Inflammatory macrophage (primary cell): ENCODE results near the gene RAPGEF5.

Experiments
- DNase-seq, 2 donors: peaks; one replicate each; pipeline ENCODE4 v3.0.0-alpha.2; 2020 to 2022

Gene RAPGEF5

DNA sequence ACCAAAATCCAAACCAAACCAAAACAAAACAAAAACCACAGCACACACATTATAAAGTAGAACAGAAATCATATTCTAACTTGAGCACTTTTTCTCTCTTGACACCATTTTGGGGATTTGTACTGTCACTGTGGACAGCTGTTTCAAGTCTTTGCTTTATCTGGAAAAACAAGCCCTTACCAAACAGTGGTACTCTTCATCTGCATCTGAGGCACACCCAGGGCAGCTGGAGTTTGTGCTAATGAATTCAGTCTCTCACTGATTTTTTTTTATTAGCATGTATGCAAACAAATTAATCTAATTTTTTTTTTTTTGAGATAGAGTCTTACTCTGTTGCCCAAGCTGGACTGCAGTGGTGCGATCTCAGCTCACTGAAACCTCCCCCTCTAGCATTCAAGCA is 171.4 kb downstream of the RAPGEF5 start:
- no peak for DNase-seq

DNA sequence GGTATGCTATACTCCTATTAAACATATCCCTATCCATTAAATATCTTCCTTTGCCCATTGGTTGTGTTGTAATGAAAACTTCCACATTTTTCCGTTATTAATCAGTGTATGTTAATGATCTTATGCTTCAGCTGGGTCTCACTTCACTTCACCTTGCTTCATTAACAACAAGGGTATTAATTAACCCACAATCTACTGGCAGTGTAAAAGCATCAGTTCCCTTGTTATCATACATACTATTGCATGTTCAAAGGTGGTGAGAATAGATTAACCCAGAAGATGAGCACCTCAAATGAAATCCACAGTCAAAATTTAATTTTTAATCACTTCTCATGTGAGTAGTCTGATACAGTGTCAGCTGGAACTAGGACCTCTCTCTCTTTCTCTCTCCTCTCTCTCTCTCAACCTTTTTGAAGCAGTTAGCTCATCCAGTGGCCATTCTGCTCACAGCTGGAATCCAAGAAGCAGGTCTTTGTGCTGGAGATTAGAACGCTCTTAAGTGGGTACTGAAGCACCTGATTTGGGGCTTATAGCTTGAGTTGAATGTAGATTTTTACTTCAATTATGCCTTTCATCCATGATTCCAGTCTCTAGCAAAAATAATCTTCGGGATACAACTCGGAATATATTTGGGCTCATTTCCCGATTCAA is 172.3 kb downstream of the RAPGEF5 start:
- DNase-seq: no peak

DNA sequence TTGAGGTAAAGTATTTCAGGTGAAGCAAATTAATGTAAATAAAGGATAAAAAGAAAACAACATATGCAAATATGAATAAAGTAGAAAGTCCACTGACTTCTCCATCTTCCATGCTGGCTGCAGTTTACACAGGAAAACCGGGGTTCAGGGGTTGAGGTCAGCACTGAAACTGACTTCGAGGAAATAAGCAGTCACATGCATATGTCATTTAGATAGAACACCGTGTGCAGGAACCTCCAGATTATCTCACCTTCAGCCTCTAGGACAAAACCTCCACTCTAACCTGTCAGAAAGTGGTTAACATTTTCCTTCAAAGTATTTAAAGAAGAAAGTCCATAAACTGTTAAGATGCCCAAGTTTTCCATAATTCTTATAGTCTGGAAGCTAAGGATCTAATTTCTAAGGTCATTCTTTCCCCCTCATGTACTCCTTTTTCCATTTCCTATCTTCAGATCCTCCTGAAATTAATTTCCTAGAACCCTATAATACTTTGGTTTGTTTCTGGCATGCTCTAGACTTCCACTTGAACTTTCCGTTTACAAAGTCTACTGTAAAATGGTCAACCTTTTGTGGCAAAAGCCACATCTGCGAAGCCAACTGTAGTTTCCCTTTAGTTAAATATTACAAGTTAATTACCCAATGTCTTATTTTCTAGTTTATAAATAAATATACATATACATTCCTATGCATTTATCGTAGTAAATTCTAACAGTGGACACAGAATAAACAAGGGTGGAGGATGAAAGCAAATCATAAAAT is 173.3 kb downstream of the RAPGEF5 start:
- DNase-seq: no peak

DNA sequence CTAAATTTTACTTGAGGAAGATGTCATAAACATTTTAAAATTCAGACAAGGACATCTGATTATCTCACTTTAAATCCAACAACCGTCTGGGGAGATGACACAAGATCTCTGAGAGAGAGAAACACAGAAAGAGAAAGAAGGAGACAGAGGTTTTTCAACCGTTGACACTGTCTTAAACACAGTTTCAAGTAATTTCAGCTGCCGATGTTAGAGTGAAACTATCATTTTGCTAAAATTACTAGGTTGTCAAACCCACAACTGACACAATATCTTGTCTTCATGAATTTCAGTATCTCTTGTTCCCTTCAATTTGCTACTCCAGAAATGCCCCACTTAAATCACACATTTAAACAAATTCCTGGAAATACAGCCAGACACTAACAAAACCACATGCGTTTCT is 174.8 kb downstream of the RAPGEF5 start:
- no peak for DNase-seq

DNA sequence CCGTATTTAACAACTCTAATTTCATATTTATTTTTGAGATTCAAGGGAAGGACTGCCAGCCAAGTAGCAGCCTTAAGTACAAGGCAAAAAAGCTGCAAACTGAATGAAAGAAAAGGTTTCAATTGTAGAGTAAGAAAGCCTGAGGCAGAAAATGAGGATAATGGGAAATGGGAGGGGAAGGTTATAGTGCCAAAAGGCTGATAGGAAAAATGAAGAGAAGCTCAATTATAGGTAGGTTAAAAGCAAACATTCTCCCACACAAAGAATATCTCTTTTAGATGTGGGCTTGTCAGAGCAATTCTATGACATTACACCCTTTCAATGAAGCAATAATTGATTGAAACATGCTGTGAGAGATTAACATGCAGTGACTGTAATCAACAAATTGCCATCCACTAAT is 175.3 kb downstream of the RAPGEF5 start:
- DNase-seq: no peak

DNA sequence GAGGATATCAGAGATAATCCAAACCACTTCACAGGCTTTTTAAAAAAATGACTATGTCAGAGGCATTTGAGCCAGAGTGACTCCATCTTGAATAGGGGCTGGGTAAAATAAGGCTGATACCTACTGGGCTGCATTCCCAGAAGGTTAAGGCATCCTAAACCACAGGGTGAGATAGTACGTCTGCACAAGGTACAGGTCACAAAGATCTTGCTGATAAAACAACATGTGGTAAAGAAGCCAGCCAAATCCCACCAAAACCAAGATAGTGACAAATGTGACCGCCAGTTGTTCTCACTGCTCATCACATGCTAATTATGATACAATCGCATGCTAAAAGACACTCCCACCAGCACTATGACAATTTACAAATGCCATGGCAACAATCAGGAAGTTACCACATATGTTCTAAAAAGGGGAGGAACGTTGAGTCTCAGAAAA is 177.5 kb downstream of the RAPGEF5 start:
- DNase-seq: no peak

DNA sequence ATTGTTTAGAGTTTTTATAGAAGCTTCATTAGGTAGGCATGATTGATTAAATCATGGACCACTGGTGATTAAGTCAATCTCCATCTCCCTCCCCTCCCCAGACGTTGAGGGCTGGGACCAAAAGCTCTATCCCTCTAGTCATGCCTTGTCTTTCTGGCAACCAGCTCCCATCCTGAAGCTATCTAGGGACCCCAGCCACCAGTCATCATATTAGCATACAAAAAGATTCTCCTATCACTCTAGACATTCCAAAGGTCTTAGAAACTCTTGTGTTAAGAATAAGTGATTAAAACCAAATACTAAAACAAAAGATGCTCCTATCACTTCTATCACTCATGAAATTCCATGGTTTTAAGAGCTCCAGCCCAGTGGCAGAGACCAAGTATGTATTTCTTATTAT is 178.2 kb downstream of the RAPGEF5 start:
- DNase-seq: no peak

DNA sequence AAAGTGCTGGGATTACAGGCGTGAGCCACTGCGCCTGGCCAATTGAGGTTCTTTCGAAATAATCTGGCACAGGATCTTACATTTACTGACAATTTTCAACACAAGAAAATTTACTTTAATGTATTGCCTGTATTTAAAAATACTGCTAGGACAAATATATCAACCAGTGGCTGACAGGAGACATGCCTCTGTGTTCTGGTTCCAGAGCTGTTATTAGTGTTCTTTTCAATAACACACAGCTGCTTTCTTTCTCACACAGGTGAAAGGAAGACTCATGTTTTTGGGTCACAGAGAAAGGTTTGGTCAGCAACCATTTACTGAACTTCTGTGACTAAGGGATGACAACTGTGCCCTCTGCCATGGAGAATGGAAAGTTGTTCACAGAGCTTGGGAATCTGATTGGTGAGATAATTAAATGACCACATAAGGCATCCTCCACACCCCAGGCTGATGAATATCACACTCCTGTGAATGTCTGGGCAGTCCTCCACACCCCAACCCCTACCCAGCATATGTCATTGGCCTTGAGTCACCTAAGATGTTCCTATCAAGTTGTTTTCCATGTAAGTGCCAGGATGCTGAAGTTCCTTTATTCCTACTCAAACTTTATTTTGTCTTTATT is 180.1 kb downstream of the RAPGEF5 start:
- DNase-seq: no peak

DNA sequence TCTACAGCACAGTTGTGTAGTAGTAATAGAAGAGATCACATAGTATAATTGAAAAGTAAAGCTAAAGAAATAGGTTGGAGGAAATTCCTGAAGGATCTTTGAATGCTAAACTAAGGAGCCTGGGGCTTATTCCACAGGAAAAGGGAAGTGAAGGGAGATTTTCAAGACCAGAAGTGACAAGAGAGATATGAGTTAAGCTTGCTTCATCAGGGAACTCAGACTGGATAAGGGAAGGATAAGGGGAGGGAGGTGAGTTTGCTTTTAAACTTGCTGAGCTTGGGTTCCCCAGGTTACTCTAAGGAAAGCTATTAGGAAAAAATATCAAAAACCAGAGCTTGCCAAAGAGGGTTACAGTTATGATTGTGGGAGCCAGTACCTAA is 182.4 kb downstream of the RAPGEF5 start:
- DNase-seq: peak in 1 of 2 donors; percentile 2

DNA sequence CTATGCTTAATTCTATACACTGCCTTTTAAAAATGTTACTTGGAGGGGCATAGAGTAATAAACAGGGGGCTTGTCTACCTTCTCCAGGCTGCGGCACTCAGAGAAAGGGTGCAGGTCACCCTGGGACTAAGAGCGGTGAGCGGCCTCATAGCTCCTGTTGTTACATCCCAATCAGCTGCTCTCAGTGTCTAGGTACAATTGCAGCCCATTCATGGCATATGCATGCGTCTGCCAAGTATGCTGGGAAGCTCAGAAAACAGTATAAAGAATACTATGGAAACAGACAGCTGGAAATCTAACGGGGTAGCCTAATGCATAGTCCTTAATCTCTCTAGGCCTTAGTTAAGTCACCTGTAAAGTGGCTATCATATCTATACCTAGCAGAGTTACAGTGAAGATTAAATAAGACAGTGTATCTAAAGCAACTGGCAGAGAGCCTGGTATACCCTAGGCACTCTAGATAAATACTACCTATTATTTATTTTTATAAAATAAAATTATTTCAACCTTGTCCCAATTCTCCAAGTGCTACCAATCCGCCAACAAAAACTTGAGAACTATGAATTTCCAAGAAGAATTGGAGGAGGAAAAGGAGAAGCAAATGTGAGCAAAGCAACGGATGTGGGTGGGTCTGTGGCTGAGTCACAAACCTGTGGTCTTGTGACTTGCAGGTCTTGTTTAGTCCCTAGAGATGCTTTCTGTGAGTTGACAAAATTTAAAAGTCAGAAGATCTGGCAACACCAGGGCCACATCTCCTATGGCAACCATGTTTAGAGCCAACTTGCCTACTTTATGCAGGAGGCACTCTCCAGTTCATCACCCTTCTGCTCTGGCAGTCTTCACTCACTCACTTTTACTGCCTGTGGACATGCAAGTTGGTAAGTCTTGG is 183.0 kb downstream of the RAPGEF5 start:
- DNase-seq: peak; percentile 59 to 67

DNA sequence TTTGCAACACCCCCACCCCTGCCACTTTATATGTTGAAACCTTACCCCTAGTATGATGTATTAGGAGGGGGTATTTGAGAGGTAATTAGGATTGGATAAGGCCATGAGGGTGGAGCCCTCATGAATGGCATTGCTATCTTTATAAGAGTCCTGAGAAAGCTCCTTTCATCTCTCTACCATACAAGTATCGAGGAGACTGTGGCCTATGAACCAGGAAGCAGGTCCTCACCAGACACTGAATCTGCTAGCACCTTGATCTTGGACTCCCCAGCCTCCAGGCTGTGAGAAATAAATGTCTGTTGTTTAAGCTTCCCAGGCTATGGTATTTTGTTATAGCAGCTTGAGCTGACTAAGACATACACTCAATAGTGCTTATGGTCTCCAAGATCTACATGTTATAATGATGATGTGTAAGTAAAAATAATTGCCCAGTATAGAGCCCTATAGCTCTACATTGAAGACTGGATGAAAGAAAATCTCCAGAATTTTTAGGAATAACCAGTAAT is 188.8 kb downstream of the RAPGEF5 start:
- DNase-seq: no peak

DNA sequence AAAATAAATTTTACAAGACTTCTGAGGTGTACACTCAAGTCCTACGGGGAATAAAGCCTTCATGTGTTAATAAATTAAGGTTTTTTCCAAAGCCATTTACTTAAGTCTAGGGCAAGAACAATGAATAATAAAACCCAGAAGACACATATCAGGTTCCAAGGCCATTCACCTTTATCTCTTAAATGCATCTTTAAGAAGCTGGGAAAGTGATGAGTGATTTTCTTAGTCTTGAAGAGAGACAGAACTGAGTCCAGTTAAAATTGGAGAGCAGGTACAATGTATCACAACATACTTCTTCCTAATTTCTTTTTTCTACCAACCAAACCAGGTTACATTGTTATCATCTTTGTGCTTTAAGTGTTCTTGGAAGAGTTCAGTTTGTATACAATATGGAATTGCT is 189.5 kb downstream of the RAPGEF5 start:
- DNase-seq: no peak

DNA sequence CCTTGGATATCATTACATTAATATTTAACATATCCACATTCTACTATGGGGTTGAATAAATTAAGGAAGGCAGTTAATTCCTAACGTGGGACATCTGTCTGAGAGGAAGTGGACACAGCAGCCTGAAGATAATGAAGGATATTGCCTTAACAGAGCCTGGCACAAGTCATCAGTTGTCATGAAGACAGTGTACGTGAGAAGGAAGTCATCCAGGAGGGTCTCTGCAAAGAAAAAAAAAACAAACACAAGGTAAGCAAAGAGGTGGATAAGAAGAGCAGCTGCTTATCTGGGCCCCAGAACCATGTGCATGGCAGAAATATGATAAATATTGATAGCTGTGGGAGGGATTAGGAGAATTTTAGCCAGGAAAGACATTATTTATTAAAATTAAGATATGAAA is 190.0 kb downstream of the RAPGEF5 start:
- no peak for DNase-seq

DNA sequence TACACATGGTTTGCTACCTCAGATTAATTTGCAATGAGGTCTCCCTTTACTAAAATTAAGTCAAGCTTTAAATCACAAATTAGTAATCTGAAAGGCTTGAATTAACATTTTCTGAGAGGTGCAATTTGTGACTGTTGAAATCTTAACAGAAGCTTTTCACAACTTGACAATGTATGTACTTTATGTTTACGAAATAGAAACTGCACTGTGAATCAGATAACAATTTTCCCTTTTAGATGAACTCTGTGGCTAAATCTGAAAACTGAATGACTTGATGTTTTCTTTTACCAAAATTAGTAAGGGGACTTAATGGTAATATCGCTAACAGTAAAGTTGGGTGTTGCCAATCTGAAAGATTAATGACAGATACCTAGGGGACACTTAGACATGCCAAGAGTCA is 197.6 kb downstream of the RAPGEF5 start:
- DNase-seq: no peak

DNA sequence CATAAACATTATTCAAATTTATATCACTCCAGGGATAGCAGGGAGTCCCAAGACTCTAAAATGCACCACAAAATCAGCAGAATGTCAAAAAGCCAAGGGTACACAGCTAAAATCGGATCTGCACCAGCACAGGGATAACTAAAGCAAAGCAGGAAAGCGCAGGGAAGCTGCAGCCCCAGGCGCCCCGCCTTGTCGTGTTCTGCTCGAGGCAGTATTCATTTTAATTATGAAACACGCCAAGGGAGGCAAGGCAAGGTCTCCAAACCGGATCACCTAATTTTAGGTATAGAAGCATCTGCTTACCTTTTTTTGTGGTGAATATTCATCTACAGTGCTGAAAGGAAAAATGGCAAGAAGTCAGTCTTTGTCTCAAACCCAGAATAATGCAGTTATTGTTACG is 199.4 kb downstream of the RAPGEF5 start:
- DNase-seq: no peak

DNA sequence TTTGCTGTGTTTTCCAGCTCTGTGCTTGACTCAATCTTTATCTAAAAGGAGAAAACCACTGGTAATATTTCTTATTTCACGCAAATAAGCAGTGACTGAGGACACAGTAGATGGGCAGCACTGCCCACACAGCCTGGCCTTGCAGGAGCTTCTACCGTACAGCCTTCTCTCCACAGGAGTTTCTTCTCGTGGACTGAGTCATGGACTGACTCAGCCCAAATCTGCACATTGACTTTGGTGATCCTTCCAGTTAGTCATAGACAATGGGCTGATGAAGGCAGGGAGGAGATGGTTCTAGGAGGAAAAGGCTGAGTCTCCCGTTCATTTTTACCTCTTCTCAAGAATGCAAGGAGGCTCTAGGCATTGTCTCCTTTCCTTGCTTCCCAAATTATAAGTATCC is 200.7 kb downstream of the RAPGEF5 start:
- DNase-seq: peak in 1 of 2 donors; percentile 6

DNA sequence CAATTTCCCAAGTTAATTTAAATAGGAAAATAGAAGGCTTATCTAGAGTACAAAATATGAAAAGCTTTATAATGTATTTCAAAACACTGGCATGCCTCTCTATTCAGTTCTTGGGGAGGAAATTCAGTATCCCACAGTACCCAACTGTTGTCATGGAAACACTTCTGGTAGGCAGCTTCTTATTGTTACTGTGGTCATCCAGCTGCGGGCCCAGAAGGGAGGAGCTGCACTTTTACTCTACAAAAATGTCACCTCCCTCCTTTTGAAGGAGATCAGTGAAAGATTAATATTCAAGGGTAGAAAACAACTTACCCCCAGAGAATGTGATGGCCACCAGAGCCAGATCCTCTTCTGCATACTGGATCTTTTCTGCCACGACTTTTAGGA is 202.8 kb downstream of the RAPGEF5 start:
- no peak for DNase-seq

DNA sequence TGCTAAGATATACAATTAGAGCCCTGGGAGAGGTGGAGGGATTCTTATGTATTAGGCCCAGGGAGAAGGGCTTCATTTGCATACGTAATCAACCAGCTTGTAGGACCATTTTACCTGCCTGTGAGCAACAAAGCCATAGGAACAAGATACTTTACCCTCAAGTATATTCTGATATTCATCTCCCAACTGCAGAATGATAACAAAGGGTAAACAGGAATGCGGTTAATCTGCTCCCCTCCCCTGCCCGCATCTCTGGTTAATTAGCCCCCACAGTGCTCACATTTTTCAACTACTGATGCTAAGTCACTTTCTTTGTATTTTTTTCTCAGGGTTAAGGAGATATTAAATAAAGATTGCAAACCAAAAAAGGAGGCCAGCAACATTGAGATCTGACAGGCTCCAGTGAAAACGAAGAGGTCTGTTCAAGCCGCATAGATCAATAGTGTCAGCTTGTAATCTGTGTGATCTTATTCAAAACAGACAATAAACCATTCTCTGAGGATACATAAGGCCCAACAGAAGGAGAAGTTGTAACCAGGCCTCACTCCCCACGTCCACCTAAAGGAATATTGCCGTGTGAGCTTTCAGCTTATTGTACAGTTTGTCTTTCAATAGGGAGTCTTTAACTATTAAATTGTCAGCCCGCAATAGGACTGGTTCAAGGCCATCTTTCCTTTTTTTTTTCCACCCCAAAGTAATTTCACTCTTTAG is 203.4 kb downstream of the RAPGEF5 start:
- no peak for DNase-seq

DNA sequence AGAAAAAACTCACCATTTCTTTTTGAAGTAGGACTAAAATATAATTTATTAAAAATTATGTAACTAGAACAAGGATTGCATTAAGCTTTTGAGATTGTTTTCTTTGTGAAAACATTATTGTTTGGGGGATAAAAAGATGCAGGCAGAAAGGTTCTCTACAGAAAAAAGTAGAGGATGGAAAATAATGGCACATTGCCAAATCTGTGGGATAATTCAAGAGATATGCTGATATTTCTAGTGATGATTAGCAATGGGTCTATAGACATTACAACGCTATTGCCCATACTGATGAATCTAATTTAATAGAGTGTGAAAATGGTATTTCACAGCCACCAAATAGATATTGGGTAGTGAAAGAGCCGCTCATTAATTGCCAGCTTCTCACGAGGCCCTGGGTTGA is 204.3 kb downstream of the RAPGEF5 start:
- DNase-seq: no peak

DNA sequence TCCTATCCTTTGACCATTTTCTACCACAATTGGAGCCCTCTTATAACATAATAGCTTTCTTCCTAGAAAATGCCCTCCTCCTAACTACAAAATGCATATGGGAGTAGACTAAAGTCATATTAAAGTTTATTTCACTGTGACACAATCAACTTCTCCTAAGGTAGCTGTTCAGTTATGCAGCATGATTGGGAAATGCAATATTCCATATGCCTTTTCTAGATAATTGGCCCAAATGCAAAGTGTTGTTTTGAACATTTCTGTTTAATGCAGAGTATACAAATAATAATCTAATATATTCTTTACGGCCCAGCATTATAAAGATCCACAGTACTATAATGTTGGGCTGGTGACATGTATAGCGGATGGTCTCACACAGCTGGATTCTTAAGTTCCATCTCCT is 205.1 kb downstream of the RAPGEF5 start:
- DNase-seq: no peak

DNA sequence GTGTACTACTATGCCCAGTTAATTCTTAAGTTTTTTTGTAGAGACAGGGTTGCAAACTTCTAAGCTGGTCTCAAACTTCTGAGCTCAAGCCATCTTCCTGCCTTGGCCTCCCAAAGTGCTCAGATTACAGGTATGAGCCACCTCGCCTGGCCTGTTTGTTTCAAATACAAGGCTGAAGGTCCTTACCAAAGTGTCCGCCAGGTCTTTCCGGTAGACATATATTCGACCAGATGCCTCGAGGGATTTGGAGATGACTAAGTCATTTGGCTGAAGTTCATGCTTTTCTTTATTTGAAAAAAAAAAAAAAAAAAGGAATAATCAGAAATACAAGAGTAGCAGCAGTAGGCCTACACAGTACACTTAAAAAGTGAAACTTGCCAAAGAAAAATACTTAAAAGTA is 206.7 kb downstream of the RAPGEF5 start:
- no peak for DNase-seq

DNA sequence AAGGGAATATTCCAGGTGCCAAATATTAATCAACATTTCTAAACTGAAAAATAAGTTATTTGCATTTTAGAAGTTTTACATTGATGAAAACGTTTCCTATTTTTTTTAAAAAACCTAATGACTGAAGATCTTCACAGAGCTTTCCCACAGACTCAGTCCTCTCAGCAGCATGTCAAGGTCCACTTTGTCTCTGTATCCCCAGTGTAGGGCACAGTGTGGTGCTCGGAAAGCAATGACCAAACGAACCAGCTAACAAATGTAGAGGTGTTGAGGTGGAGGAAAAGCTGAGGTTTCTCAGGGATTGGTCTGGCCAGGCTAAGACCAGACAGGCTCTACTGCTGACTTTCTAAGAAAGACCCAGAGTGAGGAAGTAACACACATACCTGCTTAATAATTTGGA is 209.1 kb downstream of the RAPGEF5 start:
- no peak for DNase-seq
